HCT116 (cell line): ENCODE data around the gene CD96. TPM values are rescaled to one million over a fixed set of nuclear protein-coding genes. Genes with fewer than 3 reads are reported as not detected.

ENCODE experiments used
- ATAC-seq: fragments of 200-7000 bp; cut with Tn5 transposase; 2 replicates; pipeline ENCODE4 v1.9.1; 2020; ENCODE audit warnings: mild to moderate bottlenecking, moderate library complexity
- BruUV-seq: library from RNA; stranded (reverse); fragments of 400-500 nt; replicated peaks from 2 replicates; lab custom pipeline; 2021; lab: Mats Ljungman, UMichigan
- CTCF ChIA-PET: fragments of 300-600 bp; sonication (Branson Sonifier 250); formaldehyde crosslinking; loops from one replicate; lab custom pipeline; 2021; ENCODE audit warnings: antibody characterized with exemption; lab: Charles Lee
- POLR2A ChIA-PET: fragments of 300-600, 350-600 bp; sonication (Branson Sonifier 250); formaldehyde crosslinking; loops from one replicate; lab custom pipeline; 2021; ENCODE audit warnings: antibody characterized with exemption; lab: Charles Lee
- RAD21 ChIA-PET, 2 experiments: fragments of 300-600 bp; sonication (Branson Sonifier 250); formaldehyde crosslinking; loops; one replicate each; lab custom pipeline; 2023; ENCODE audit warnings: low total read pairs in 2 of 2; ENCODE audit not compliant: uncharacterized antibody in 2 of 2, unreplicated experiment in 2 of 2, low non-redundant PET in 1 of 2; lab: Charles Lee
- DNase-seq: peaks from one replicate; pipeline ENCODE4 v3.0.0-alpha.2; 2010; ENCODE audit warnings: low read depth, low spot score
- H2AFZ ChIP-seq: fragments of 200-600 bp; shearing (Covaris generic), sonication (generic); 2 replicates; pipeline ENCODE4 v1.6.1; 2017; ENCODE audit warnings: low read depth, mixed run types, mixed read lengths, antibody characterized with exemption, low read length; ENCODE audit not compliant: poor library complexity, severe bottlenecking
- H3K27ac ChIP-seq: 2 replicates; pipeline ENCODE4 v1.5.1; 2012; ENCODE audit warnings: low read depth, low read length
- H3K27me3 ChIP-seq: fragments of 200-600 bp; sonication (generic); 2 replicates; pipeline ENCODE4 v1.6.1; 2016; ENCODE audit warnings: mixed run types, low read length, mixed read lengths; ENCODE audit not compliant: insufficient read depth
- H3K36me3 ChIP-seq, 2 experiments: fragments of 200-500 bp in 1 of 2; fragments of 200-600 bp in 1 of 2; sonication (Bioruptor generic) in 1 of 2; sonication (generic) in 1 of 2; 2 replicates each; pipeline versions ENCODE4 v1.5.1 to v1.6.1; 2014 to 2016; ENCODE audit warnings: low read length in 2 of 2, inconsistent platforms in 1 of 2, mixed read lengths in 1 of 2, mixed run types in 1 of 2; ENCODE audit not compliant: insufficient read depth in 2 of 2, control insufficient read depth in 1 of 2
- H3K4me1 ChIP-seq, 2 experiments: fragments of 200-600 bp in 1 of 2; sonication (generic) in 1 of 2; 2 replicates each; pipeline versions ENCODE4 v1.5.1 to v1.6.1; 2012 to 2017; ENCODE audit warnings: low read length in 2 of 2, inconsistent platforms in 1 of 2, mild to moderate bottlenecking in 1 of 2, mixed read lengths in 1 of 2, mixed run types in 1 of 2, moderate library complexity in 1 of 2; ENCODE audit not compliant: insufficient read depth in 2 of 2, control insufficient read depth in 1 of 2
- H3K4me2 ChIP-seq: fragments of 200-600 bp; sonication (generic); 2 replicates; pipeline ENCODE4 v1.6.1; 2017; ENCODE audit warnings: mixed run types, low read length, mixed read lengths
- H3K4me3 ChIP-seq, 2 experiments: fragments of 200-600 bp in 1 of 2; sonication (generic) in 1 of 2; replicated peaks in 1 of 2; 2 replicates each; pipeline ENCODE4 v1.5.1; 2011 to 2016; ENCODE audit warnings: low read length in 2 of 2, control low read depth in 1 of 2, low read depth in 1 of 2, mild to moderate bottlenecking in 1 of 2, mixed read lengths in 1 of 2, mixed run types in 1 of 2
- H3K79me2 ChIP-seq: fragments of 200-600 bp; sonication (generic); 2 replicates; pipeline ENCODE4 v1.6.1; 2017; ENCODE audit warnings: mild to moderate bottlenecking, mixed run types, low read length, moderate library complexity, mixed read lengths; ENCODE audit not compliant: insufficient read depth
- H3K9ac ChIP-seq: fragments of 200-600 bp; sonication (generic); 2 replicates; pipeline ENCODE4 v1.6.1; 2016; ENCODE audit warnings: low read length, mixed read lengths
- H3K9me2 ChIP-seq: fragments of 200-600 bp; sonication (generic), shearing (Covaris generic); 2 replicates; pipeline ENCODE4 v1.6.1; 2017; ENCODE audit warnings: mixed run types, mild to moderate bottlenecking, moderate library complexity; ENCODE audit not compliant: insufficient read depth
- H3K9me3 ChIP-seq, 2 experiments: fragments of 200-500 bp in 1 of 2; fragments of 200-600 bp in 1 of 2; sonication (Bioruptor generic) in 1 of 2; sonication (generic) in 1 of 2; 2 replicates each; pipeline ENCODE4 v1.6.1; 2014 to 2017; ENCODE audit warnings: low read length in 2 of 2, mixed read lengths in 2 of 2, inconsistent platforms in 1 of 2, low read depth in 1 of 2, mild to moderate bottlenecking in 1 of 2, mixed run types in 1 of 2, moderate library complexity in 1 of 2; ENCODE audit not compliant: control insufficient read depth in 1 of 2, insufficient read depth in 1 of 2
- H4K20me1 ChIP-seq: fragments of 200-600 bp; sonication (generic), shearing (Covaris generic); 2 replicates; pipeline ENCODE4 v1.6.1; 2017; ENCODE audit warnings: mixed run types, mild to moderate bottlenecking, moderate library complexity; ENCODE audit not compliant: insufficient read depth
- ATF3 ChIP-seq: IDR thresholded peaks from 2 replicates; pipeline ENCODE4 v1.6.1; 2012
- CBX3 ChIP-seq: IDR thresholded peaks from 2 replicates; pipeline ENCODE4 v1.6.1; 2012; ENCODE audit warnings: low read depth
- CEBPB ChIP-seq: IDR thresholded peaks from 2 replicates; pipeline ENCODE4 v1.6.1; 2012; ENCODE audit warnings: low read depth
- JUND ChIP-seq: IDR thresholded peaks from 2 replicates; pipeline ENCODE4 v1.6.1; 2012
- POLR2A ChIP-seq: IDR thresholded peaks from 2 replicates; pipeline ENCODE4 v1.7.0; 2011; ENCODE audit warnings: borderline replicate concordance; ENCODE audit not compliant: insufficient read depth, insufficient read length; ENCODE audit errors: extremely low read depth
- RAD21 ChIP-seq: IDR thresholded peaks from 2 replicates; pipeline ENCODE4 v1.6.1; 2012; ENCODE audit warnings: low read depth, mild to moderate bottlenecking
- REST ChIP-seq: IDR thresholded peaks from 2 replicates; pipeline ENCODE4 v1.6.1; 2012; ENCODE audit warnings: low read depth
- SIN3A ChIP-seq: IDR thresholded peaks from 2 replicates; pipeline ENCODE4 v1.6.1; 2012; ENCODE audit warnings: low read depth
- SP1 ChIP-seq: IDR thresholded peaks from 2 replicates; pipeline ENCODE4 v1.6.1; 2012; ENCODE audit warnings: low read depth
- TCF7L2 ChIP-seq: IDR thresholded peaks from 2 replicates; pipeline ENCODE4 v1.7.0; 2011; ENCODE audit warnings: borderline replicate concordance, inconsistent platforms; ENCODE audit not compliant: insufficient read depth, insufficient read length; ENCODE audit errors: extremely low read depth
- YY1 ChIP-seq: IDR thresholded peaks from 2 replicates; pipeline ENCODE4 v1.6.1; 2011; ENCODE audit warnings: low read length, low read depth, moderate library complexity, mild to moderate bottlenecking; ENCODE audit not compliant: insufficient replicate concordance; ENCODE audit errors: extremely low read depth
- ZFX ChIP-seq: fragments of 450-650 bp; IDR thresholded peaks from 2 replicates; pipeline ENCODE4 v1.6.1; 2017
- ZNF274 ChIP-seq: fragments of 200-500 bp; sonication (Bioruptor generic); IDR thresholded peaks from 2 replicates; pipeline ENCODE4 v1.6.1; 2014; ENCODE audit warnings: mild to moderate bottlenecking, low read depth, low read length, inconsistent platforms
- intact Hi-C: fragments of 100-400 bp; cut with micrococcal nuclease; formaldehyde crosslinking; loops from 2 replicates; pipeline ENCODE4 v1.10.0; 2022
- total RNA-seq: library from RNA; stranded (reverse); gene quantifications from one replicate; pipeline ENCODE4 v1.2.1, GENCODE V29; 2021; ENCODE audit not compliant: unreplicated experiment
- TF ChIP-seq, protein P1 (sequence below): IDR thresholded peaks from 2 replicates; pipeline ENCODE4 v1.6.1; 2012

CD96 gene
- total RNA-seq, 1 experiment from 2014 or later: 0.42 TPM

DNA sequence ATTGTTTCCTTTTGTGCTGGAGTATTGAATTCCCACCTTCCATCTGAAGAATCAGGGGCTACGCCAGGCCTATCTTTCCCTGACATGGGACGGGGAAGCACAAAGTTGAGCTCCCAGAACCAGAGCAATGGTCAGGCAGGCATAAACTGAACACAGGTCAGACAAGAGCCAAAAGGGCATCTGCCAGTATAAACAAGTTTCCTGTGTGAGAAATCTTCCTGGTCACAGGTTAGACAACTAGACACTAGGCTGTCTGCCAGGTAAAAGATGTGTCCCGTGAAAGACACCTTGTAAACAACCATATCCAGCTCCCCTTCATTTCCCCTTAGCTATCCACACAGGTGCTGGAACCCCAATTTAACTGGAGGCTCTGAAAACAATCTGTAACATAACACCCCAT, 44.0 kb upstream of the CD96 start:
- Histone ChIP-seq H3K79me2 (no peaks in the 10 kb centered on the region), H4K20me1 (no peaks in the 10 kb centered on the region), H3K4me1 (no peaks in the 10 kb centered on the region), H2AFZ (no peak overlapping the region), H3K36me3 (no peaks in the 10 kb centered on the region), H3K9me3 (no peaks in the 10 kb centered on the region), H3K9me2 (0 out of 2 replicates have a peak, but pooled peaks cover 4% of the 10 kb centered on the region), H3K4me3 (no peak overlapping the region), H3K27ac (no peak overlapping the region), H3K27me3 (no peaks in the 10 kb centered on the region), H3K9ac (no peak overlapping the region), H3K4me2 (no peak overlapping the region)
- ChIA-PET CTCF (no interaction called here), POLR2A (no interaction called here), RAD21 (no interaction called here)
- BruUV-seq: no TSS peak
- TF ChIP-seq ZFX (no peak), POLR2A (no peak), ATF3 (no peak), YY1 (no peak), RAD21 (no peak), CBX3 (no peak), TCF7L2 (no peak), SIN3A (no peak), REST (no peak), SP1 (no peak), JUND (no peak), ZNF274 (no peak), CEBPB (no peak)
- TF ChIP-seq, protein P1, sequence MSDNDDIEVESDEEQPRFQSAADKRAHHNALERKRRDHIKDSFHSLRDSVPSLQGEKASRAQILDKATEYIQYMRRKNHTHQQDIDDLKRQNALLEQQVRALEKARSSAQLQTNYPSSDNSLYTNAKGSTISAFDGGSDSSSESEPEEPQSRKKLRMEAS: no peak
- DNase-seq (no peak), ATAC-seq (no peak)
- intact Hi-C loops: no loop called here
